Calu3 (cell line): ENCODE measurements around the gene KRT78. TPM values are rescaled to one million over a fixed set of nuclear protein-coding genes. Genes with fewer than 3 reads are reported as not detected.

Experiments used
- BruUV-seq: library from RNA; stranded (reverse); fragments of 400-500 nt; replicated peaks from 2 replicates; lab custom pipeline; 2021; lab: Mats Ljungman, UMichigan
- CTCF ChIA-PET: fragments of 300-600 bp; sonication (Branson Sonifier 250); formaldehyde crosslinking; loops from one replicate; lab custom pipeline; 2022; ENCODE audit warnings: antibody characterized with exemption; lab: Charles Lee
- DNase-seq: peaks from one replicate; pipeline ENCODE4 v3.0.0; 2022
- H3K27ac Mint-ChIP-seq: one replicate; pipeline ENCODE4 v1.8.0; 2022; ENCODE audit warnings: mixed read lengths; ENCODE audit not compliant: unreplicated experiment
- H3K27me3 Mint-ChIP-seq: one replicate; pipeline ENCODE4 v1.8.0; 2022; ENCODE audit warnings: mixed read lengths; ENCODE audit not compliant: unreplicated experiment
- H3K36me3 Mint-ChIP-seq: one replicate; pipeline ENCODE4 v1.8.0; 2022; ENCODE audit warnings: mild to moderate bottlenecking, moderate library complexity, mixed read lengths; ENCODE audit not compliant: insufficient read depth, unreplicated experiment
- H3K4me1 Mint-ChIP-seq: one replicate; pipeline ENCODE4 v1.8.0; 2022; ENCODE audit warnings: mild to moderate bottlenecking, low read depth, mixed read lengths; ENCODE audit not compliant: unreplicated experiment
- H3K4me3 Mint-ChIP-seq: one replicate; pipeline ENCODE4 v1.8.0; 2022; ENCODE audit warnings: mild to moderate bottlenecking, low read depth, moderate library complexity, mixed read lengths; ENCODE audit not compliant: unreplicated experiment
- H3K9me3 Mint-ChIP-seq: one replicate; pipeline ENCODE4 v1.8.0; 2022; ENCODE audit warnings: low read depth, mixed read lengths; ENCODE audit not compliant: unreplicated experiment
- intact Hi-C: fragments of 100-400 bp; cut with micrococcal nuclease; formaldehyde crosslinking; loops from one replicate; pipeline ENCODE4 v1.10.0; 2022; ENCODE audit not compliant: unreplicated experiment
- total RNA-seq: library from RNA; stranded (reverse); gene quantifications from 2 replicates; pipeline ENCODE4 v1.2.3, GENCODE V29; 2022
- TF ChIP-seq, protein P1 (sequence below): fragments of 200-600 bp; IDR thresholded peaks from one replicate; pipeline ENCODE4 v1.8.0; 2022; ENCODE audit warnings: antibody characterized with exemption; ENCODE audit not compliant: unreplicated experiment

Gene KRT78
- total RNA-seq, 1 experiment from 2014 or later = 0.59 TPM

DNA sequence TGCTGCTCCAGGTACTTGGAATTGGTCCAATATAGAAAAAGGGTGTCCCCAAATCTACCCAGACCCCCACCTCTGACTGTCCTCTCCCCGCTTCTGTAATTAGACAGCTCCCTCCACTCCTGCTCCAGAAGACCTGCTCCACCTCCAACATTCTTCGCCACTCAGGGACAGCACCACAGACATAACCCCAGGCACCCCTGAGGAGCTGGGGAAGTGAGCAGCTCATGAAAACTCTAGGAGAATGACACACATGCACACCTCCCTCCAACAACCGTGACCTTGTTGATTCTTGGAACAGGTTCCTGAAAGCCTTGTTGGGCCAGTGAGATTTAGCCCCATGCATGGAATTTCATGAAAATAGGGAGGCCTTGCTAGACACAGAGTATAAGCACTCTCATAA lies 43.1 kb downstream of the KRT78 start:
- Mint-ChIP-seq H3K4me1 (no peaks in the 10 kb centered on the region), H3K4me3 (no peak overlapping the region), H3K27ac (no peak overlapping the region), H3K36me3 (no peaks in the 10 kb centered on the region), H3K9me3 (no peaks in the 10 kb centered on the region), H3K27me3 (peaks cover 62% of the 10 kb centered on the region)
- CTCF ChIA-PET = interaction anchor here (0.5 kb wide), 1 partner anchor 70 kb away, joined by 4 read pairs; no protein-coding TSS in a partner anchor
- no peak for DNase-seq
- TF ChIP-seq, protein P1, sequence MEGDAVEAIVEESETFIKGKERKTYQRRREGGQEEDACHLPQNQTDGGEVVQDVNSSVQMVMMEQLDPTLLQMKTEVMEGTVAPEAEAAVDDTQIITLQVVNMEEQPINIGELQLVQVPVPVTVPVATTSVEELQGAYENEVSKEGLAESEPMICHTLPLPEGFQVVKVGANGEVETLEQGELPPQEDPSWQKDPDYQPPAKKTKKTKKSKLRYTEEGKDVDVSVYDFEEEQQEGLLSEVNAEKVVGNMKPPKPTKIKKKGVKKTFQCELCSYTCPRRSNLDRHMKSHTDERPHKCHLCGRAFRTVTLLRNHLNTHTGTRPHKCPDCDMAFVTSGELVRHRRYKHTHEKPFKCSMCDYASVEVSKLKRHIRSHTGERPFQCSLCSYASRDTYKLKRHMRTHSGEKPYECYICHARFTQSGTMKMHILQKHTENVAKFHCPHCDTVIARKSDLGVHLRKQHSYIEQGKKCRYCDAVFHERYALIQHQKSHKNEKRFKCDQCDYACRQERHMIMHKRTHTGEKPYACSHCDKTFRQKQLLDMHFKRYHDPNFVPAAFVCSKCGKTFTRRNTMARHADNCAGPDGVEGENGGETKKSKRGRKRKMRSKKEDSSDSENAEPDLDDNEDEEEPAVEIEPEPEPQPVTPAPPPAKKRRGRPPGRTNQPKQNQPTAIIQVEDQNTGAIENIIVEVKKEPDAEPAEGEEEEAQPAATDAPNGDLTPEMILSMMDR = no peak
- no TSS peak for BruUV-seq
- intact Hi-C loops = no loop called here

DNA sequence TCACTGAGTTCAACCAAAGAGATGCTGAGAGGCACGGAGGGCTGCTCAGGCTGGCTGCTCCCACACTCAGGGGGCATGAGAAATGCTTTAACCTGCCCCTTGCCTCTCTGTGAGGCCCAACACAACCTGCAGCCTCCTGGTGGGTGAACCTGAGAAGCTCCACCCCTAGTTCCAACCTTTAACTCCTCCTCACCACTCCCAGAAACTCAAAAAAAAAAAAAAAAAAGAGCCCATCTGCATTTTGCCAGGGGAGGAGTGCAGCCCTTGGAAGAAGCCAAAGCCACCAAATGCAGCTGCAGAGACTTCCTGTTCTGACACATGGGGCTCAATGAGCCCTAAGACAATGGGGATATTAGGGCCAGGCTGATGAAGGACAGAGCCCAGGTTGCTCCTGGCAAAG lies 43.8 kb downstream of the KRT78 start:
- Mint-ChIP-seq H3K27ac (no peak overlapping the region), H3K36me3 (no peaks in the 10 kb centered on the region), H3K9me3 (no peaks in the 10 kb centered on the region), H3K4me3 (no peak overlapping the region), H3K27me3 (peaks cover 60% of the 10 kb centered on the region), H3K4me1 (peaks cover 5% of the 10 kb centered on the region)
- TF ChIP-seq, protein P1 = no peak
- intact Hi-C loops = no loop called here
- DNase-seq = no peak
- BruUV-seq = no TSS peak
- CTCF ChIA-PET = no interaction called here

DNA sequence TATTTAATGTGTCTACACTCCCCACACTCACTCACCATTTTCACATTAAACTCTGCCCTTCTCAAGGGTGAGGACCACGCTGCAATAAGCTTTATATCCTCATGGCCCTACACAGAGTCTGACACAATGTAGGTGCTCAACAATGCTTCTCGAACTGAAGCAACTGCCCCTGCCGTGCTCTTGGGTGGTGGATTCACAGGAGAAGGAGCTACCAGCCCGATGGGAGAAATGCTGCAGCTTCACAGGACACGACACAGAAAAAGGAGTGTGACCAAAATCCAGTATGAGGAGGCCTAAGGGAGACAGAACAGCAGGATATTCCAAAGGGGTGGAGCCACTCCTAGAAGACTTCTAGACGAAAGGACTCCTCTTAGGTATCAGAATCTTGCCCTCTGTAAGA lies 46.4 kb downstream of the KRT78 start:
- DNase-seq = no peak
- Mint-ChIP-seq H3K27me3 (peaks cover 35% of the 10 kb centered on the region), H3K4me1 (peaks cover 26% of the 10 kb centered on the region), H3K4me3 (no peak overlapping the region), H3K27ac (no peak overlapping the region), H3K9me3 (no peaks in the 10 kb centered on the region), H3K36me3 (no peaks in the 10 kb centered on the region)
- CTCF ChIA-PET = no interaction called here
- intact Hi-C loops = no loop called here
- TF ChIP-seq, protein P1 = no peak
- BruUV-seq = no TSS peak

DNA sequence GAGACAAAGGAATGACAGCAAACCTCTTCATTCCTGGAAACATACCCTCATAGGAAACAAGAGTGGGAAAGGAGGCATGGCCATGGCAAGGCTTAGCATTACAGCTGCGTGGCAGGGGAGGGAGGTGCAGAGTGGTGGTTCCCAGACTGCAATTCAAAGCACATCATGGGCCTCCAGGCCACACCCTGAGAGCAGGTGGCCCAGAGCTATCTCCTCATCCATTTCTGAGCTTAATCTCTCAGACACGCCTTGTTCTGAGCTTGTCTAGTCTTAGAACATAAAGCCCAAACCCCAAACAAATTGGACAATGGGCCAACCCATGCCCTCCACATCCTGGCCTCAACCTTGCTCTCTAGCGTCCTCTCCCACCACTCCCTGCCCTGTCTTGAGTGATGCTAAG lies 47.0 kb downstream of the KRT78 start:
- intact Hi-C loops = no loop called here
- Mint-ChIP-seq H3K27ac (no peak overlapping the region), H3K4me3 (no peak overlapping the region), H3K27me3 (peaks cover 28% of the 10 kb centered on the region), H3K4me1 (peaks cover 26% of the 10 kb centered on the region), H3K9me3 (no peaks in the 10 kb centered on the region), H3K36me3 (no peaks in the 10 kb centered on the region)
- no TSS peak for BruUV-seq
- no peak for DNase-seq
- CTCF ChIA-PET = no interaction called here
- TF ChIP-seq, protein P1 = no peak
